IPS DF 4.7 (cell line): ENCODE results near the gene PHLPP2.
"Not testable (repeated sequence)": the region's sequence is repeated elsewhere in the genome, so short reads cannot be mapped to it uniquely, and the experiment has no call there.

Source experiments
- DNase-seq: peaks from one replicate; pipeline ENCODE4 v3.0.0-alpha.2; 2013; ENCODE audit warnings: low spot score; ENCODE audit errors: extremely low read depth

Gene PHLPP2

GRCh38 chr16:71622088-71622487 is 102.4 kb downstream of the PHLPP2 start:
- no peak for DNase-seq

DNA sequence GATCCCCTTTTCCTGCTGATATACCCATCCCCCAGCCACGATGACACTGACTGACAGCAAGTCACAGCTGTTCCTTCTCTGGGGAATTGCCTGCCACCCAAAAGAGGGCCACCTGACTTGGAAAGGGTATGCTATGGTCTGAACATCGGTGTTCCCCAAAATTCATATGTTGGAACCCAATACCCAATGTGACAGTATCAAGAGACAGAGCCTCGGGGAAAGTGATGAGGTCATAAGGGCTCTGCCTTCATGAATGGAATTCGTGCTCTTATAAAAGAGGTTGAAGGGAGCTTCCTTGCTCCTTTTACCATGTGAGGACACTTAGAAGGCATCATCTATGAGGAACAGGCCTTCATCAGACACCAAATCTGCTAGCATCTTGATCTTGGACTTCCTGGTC is 106.1 kb downstream of the PHLPP2 start:
- no peak for DNase-seq

GRCh38 chr16:71614956-71615355 is 109.5 kb downstream of the PHLPP2 start:
- not testable (repeated sequence) for DNase-seq

DNA sequence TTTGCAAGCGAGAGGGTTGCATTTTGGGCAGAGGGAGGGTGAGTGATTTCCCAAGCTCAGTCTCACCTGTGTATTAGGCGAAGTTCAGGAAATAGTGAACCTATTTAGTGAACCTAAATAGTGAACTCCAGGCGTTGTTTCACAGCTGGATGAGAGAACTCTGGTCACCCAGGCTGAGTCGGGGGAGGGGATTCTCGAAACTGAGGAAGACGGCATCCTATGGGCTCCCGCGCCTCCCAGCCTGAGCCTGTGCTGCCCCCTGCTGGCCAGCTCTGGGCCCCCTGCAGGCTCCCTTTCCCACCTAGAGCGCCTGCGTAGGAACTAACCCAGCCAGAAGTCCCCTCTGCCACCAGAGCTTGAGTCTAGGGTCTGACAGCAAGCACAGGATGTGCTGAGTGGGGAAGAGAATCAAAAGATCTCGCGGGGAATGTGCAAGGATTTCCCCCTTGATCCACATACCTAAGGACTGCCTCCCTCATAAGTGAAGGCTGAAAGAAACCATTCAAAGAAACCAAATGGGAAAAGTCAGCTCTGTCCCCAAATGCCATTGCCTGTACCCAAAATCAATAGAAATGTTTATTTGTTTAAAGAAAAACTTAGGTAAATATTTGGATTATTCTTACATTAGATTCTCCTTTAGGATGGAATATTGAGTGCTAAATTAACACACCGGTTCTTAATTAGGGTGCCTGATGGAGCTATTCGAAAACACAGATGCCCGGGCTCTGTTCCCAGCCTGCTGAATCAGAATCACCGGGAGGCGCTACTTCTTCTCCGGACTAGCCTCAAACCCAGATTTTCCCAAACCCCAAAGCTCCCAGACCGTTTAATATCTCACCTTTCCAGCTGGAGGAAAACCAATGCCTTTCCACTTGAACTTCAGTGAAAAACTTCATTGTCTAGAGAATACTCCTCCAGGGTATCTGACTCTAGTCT is 113.3 kb downstream of the PHLPP2 start:
- DNase-seq = no peak

GRCh38 chr16:71610447-71610846 is 114.1 kb downstream of the PHLPP2 start:
- DNase-seq = no peak

- no peak for DNase-seq
Observed at GRCh38 chr16:71609066-71609465, 115.4 kb downstream of the PHLPP2 start.

- DNase-seq = no peak
Observed at GRCh38 chr16:71600822-71601221, 123.7 kb downstream of the PHLPP2 start.

DNA sequence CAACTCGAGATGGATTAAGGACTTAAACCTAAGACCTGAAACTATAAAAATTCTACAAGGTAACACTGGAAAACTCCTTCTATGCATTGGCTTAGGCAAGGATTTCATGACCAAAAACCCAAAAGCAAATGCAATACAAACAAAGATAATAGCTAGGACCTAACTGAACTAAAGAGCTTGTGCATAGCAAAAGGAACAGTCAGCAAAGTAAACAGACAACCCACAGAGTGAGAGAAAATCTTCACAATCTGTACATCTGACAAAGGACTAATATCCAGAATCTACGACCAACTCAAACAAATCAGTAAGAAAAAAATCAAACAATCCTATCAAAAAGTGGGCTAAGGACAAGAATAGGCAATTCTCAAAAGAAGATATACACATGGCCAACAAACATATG is 126.1 kb downstream of the PHLPP2 start:
- not testable (repeated sequence) for DNase-seq

DNA sequence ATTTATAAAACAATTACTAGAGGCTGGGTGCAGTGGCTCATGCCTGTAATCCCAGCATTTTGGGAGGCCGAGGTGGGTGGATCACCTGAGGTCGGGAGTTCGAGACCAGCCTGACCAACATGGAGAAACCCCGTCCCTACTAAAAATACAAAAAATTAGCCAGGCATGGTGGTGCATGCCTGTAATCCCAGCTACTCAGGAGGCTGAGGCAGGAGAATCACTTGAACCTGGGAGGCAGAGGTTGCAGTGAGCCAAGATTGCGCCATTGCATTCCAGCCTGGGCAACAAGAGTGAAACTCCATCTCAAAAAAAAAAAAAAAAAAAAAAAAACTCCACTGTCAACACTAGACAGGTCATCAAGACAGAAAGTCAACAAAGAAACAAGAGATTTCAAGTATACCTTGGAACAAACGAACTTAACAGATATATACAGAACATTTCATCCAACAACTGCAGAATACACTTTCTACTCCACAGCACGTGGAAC is 129.1 kb downstream of the PHLPP2 start:
- DNase-seq = not testable (repeated sequence)
